Measurements from ENCODE around the gene LRMDA. TPM values are rescaled to one million over a fixed set of nuclear protein-coding genes. Genes with fewer than 3 reads are reported as not detected.

LRMDA gene
- total and polyA plus RNA-seq, 4 donors = 12.1 to 40.8 (median 21.6) TPM

DNA sequence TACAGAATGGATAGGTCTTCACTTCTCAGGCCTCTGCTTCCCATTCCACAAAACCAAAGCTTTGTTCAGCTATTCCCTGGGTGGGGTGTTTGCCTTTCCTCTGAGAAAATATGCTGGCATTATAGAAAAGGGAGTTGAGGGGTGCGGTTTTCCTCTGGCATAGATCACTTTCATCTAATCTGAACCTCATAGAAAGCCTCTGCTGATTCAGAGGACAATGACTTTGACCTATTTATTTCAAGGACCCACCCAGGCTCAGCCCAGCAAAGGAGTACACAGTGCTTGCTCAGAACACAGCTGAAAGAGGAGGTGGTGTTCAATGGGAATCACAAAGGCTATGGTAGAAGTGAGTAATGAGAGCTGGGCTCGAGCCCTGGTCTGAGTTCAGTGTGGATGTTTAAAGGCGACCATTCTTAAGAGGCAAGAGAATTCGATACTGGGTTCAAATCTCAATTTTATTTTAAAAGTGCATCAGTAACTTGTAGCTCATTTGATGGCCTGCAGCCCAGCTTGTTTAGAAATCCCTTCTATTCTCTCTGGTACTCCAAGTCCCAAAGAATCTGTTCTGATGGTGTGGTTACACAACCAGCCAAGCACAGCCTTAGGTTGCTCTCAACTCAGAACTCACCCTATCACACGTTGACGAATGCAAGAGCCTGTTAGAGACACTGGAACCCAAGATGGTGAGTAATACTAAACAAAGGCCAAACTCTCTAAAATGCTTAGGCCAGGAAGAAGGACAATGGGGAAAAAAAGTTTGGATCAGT is 1012.8 kb downstream of the LRMDA start:
- 86 to 90% methylated on average over 6 of the region's 6 CpGs for WGBS, 2 donors
- Histone ChIP-seq H3K4me3 (no peak overlapping the region), H3K27ac (ENCODE audit: low read depth in 1 of 2, low read length in 1 of 2) (peak overlapping the region in 1 of 2 donors; percentile 64), H3K27me3 (ENCODE audit: control insufficient read depth in 3 of 3, insufficient read depth in 3 of 3, low read length in 2 of 3) (no peaks in the 10 kb centered on the region), H3K9ac (ENCODE audit: insufficient read depth in 1 of 2, low read length in 2 of 2) (no peak overlapping the region), H3K36me3 (ENCODE audit: control insufficient read depth in 4 of 4, insufficient read depth in 4 of 4, low read length in 4 of 4) (no peaks in the 10 kb centered on the region), H3K9me3 (ENCODE audit: control insufficient read depth in 4 of 4, insufficient read depth in 3 of 4, low read length in 3 of 4) (no peaks in the 10 kb centered on the region), H3K4me1 (ENCODE audit: control insufficient read depth in 5 of 5, insufficient read depth in 5 of 5, low read length in 5 of 5) (peaks cover 0 to 15% (median 0%) of the 10 kb centered on the region in 5 donors)
- TF ChIP-seq, protein P1, sequence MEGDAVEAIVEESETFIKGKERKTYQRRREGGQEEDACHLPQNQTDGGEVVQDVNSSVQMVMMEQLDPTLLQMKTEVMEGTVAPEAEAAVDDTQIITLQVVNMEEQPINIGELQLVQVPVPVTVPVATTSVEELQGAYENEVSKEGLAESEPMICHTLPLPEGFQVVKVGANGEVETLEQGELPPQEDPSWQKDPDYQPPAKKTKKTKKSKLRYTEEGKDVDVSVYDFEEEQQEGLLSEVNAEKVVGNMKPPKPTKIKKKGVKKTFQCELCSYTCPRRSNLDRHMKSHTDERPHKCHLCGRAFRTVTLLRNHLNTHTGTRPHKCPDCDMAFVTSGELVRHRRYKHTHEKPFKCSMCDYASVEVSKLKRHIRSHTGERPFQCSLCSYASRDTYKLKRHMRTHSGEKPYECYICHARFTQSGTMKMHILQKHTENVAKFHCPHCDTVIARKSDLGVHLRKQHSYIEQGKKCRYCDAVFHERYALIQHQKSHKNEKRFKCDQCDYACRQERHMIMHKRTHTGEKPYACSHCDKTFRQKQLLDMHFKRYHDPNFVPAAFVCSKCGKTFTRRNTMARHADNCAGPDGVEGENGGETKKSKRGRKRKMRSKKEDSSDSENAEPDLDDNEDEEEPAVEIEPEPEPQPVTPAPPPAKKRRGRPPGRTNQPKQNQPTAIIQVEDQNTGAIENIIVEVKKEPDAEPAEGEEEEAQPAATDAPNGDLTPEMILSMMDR (IDR thresholded peaks at IDR 0.05; ENCODE audit: control extremely low read depth, extremely low read depth) = no peak
- DNase-seq = no peak
- peak; percentile 39 for ATAC-seq (ENCODE audit: insufficient read depth, low FRiP score)

DNA sequence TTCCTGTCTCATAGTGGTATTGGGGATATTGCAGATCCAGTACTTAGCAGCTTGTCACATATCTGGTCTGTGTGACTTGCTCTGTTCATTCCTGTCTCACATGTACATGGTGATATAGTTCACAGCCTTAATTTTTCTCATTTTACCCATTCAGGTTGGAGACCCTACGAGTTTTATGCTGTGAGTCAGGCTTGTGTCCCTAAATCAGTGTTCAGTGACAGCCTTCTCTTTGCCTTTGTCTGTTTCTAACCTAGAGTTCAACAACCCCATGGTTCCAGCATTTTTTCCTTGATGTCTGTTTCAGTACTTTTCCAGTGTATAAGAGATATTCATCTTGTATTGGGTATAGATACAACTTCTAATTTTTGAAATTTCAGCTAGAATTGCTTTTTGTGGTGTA is 1016.2 kb downstream of the LRMDA start:
- H3K9me3 ChIP-seq (ENCODE audit: control insufficient read depth in 4 of 4, insufficient read depth in 3 of 4, low read length in 3 of 4) = no peaks in the 10 kb centered on the region
- ATAC-seq (ENCODE audit: insufficient read depth, low FRiP score) (no peak), DNase-seq (no peak)
- no peak overlapping the region for H3K4me3 ChIP-seq
- H3K4me1 ChIP-seq (ENCODE audit: control insufficient read depth in 5 of 5, insufficient read depth in 5 of 5, low read length in 5 of 5) = peaks cover 0 to 15% (median 0%) of the 10 kb centered on the region in 5 donors
- TF ChIP-seq, protein P1 (IDR thresholded peaks at IDR 0.05; ENCODE audit: control extremely low read depth, extremely low read depth) = no peak
- no peaks in the 10 kb centered on the region for H3K36me3 ChIP-seq (ENCODE audit: control insufficient read depth in 4 of 4, insufficient read depth in 4 of 4, low read length in 4 of 4)
- WGBS, 2 donors = 80 to 96% methylated on average over 1 of the region's 1 CpG
- H3K9ac ChIP-seq (ENCODE audit: insufficient read depth in 1 of 2, low read length in 2 of 2) = no peak overlapping the region
- no peak overlapping the region for H3K27ac ChIP-seq (ENCODE audit: low read depth in 1 of 2, low read length in 1 of 2)
- H3K27me3 ChIP-seq (ENCODE audit: control insufficient read depth in 3 of 3, insufficient read depth in 3 of 3, low read length in 2 of 3) = no peaks in the 10 kb centered on the region

DNA sequence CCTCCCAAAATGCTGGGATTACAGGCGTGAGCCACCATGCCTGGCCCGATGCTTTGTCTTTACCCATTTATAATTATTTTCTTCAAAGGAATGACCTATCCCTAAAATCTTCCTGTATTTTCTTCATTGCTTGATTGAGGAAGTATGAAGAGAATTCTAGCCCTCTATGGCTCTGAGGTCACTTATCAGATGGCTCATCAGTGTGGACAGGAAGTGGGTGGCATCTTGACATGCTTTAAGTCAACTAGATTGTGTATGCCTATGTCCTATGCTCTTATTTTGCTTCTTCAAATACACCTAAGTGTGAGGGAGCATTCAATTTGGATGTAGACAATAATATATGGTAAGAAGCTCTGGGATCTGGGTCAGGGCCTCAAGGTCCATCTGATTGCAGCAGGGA is 1020.5 kb downstream of the LRMDA start:
- Histone ChIP-seq H3K9ac (ENCODE audit: insufficient read depth in 1 of 2, low read length in 2 of 2) (no peak overlapping the region), H3K36me3 (ENCODE audit: control insufficient read depth in 4 of 4, insufficient read depth in 4 of 4, low read length in 4 of 4) (no peaks in the 10 kb centered on the region), H3K4me1 (ENCODE audit: control insufficient read depth in 5 of 5, insufficient read depth in 5 of 5, low read length in 5 of 5) (no peaks in the 10 kb centered on the region), H3K27me3 (ENCODE audit: control insufficient read depth in 3 of 3, insufficient read depth in 3 of 3, low read length in 2 of 3) (no peaks in the 10 kb centered on the region), H3K27ac (ENCODE audit: low read depth in 1 of 2, low read length in 1 of 2) (no peak overlapping the region), H3K9me3 (ENCODE audit: control insufficient read depth in 4 of 4, insufficient read depth in 3 of 4, low read length in 3 of 4) (no peaks in the 10 kb centered on the region), H3K4me3 (no peak overlapping the region)
- DNase-seq = no peak
- no peak for ATAC-seq (ENCODE audit: insufficient read depth, low FRiP score)
- 95 to 97% methylated on average over 2 of the region's 2 CpGs for WGBS, 2 donors
- TF ChIP-seq, protein P1 (IDR thresholded peaks at IDR 0.05; ENCODE audit: control extremely low read depth, extremely low read depth) = no peak

All from lung (tissue), 12 donors.